Peyer's patch (tissue), 4 donors: ENCODE measurements around the gene DMD.

Experiments used
- CTCF ChIP-seq, 6 experiments: fragments of 450-650 bp in 4 of 6; fragments of 200-600 bp in 2 of 6; sonication (generic) in 1 of 6; IDR thresholded peaks; one replicate each; pipeline ENCODE4 v1.5.1; 2017 to 2019; ENCODE audit warnings: antibody characterized with exemption in 6 of 6, mild to moderate bottlenecking in 3 of 6, moderate library complexity in 1 of 6
- POLR2A ChIP-seq, 2 donors: fragments of 450-650 bp; IDR thresholded peaks; one replicate each; pipeline ENCODE4 v1.5.1; 2017; ENCODE audit warnings: antibody characterized with exemption in 2 of 2, mild to moderate bottlenecking in 2 of 2, moderate library complexity in 2 of 2

DNA sequence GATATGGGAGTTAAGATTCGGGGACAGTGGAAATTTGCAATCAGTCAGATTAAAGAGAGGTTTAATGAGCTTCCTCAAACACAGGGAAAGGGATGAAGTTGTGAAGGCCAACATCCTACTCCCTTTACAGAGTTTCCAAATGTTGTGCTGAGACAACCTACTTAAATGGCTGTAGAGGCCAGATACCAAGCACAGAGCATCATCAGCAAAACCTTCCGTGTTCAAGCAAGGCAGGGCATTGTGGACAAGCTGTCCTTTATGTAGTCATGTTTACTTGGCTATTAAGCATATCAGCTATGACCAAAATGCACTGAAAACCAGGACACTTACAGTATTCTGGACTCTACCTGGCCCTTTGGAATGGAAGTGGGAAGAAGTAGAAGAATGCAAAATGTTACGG, 197.3 kb downstream of the DMD start:
- TF ChIP-seq CTCF (IDR thresholded peaks at IDR 0.05) = no peak
- TF ChIP-seq POLR2A (IDR thresholded peaks at IDR 0.05) = no peak
